Panc1 (cell line): ENCODE data around the gene MAGI1. TPM values are rescaled to one million over a fixed set of nuclear protein-coding genes. Genes with fewer than 3 reads are reported as not detected.

Experiments
- ATAC-seq: fragments of 200-7000 bp; cut with Tn5 transposase; 2 replicates; pipeline ENCODE4 v1.9.1; 2020; ENCODE audit warnings: mild to moderate bottlenecking, moderate library complexity
- BruUV-seq: library from RNA; stranded (reverse); fragments of 400-500 nt; replicated peaks from 2 replicates; lab custom pipeline; 2021; lab: Mats Ljungman, UMichigan
- CTCF ChIA-PET: fragments of 300-600 bp; sonication (Branson Sonifier 250); formaldehyde crosslinking; loops from one replicate; lab custom pipeline; 2022; ENCODE audit warnings: antibody characterized with exemption; lab: Charles Lee
- POLR2A ChIA-PET: fragments of 300-600 bp; sonication (Branson Sonifier 250); formaldehyde crosslinking; loops from one replicate; lab custom pipeline; 2022; ENCODE audit warnings: antibody characterized with exemption; lab: Charles Lee
- DNase-seq: peaks from one replicate; pipeline ENCODE4 v3.0.0-alpha.2; 2010; ENCODE audit warnings: low read depth, low spot score
- H3K27ac ChIP-seq: 2 replicates; pipeline ENCODE4 v1.5.1; 2011; ENCODE audit warnings: mild to moderate bottlenecking, low read length, inconsistent platforms
- H3K27me3 ChIP-seq: fragments of 200-500 bp; sonication (Bioruptor generic); 2 replicates; pipeline ENCODE4 v1.6.0; 2014; ENCODE audit warnings: low read length, inconsistent platforms; ENCODE audit not compliant: control insufficient read depth, insufficient read depth
- H3K36me3 ChIP-seq: fragments of 200-500 bp; sonication (Bioruptor generic); 2 replicates; pipeline ENCODE4 v1.5.1; 2014; ENCODE audit warnings: inconsistent platforms, mild to moderate bottlenecking, low read length, moderate library complexity; ENCODE audit not compliant: control insufficient read depth, insufficient read depth
- H3K4me1 ChIP-seq: 2 replicates; pipeline ENCODE4 v1.5.1; 2011; ENCODE audit warnings: inconsistent platforms, mild to moderate bottlenecking, low read length, moderate library complexity; ENCODE audit not compliant: control insufficient read depth, insufficient read depth
- H3K4me3 ChIP-seq, 2 experiments: 2 replicates each; pipeline ENCODE4 v1.5.1; 2011 to 2012; ENCODE audit warnings: low read depth in 2 of 2, low read length in 2 of 2, mild to moderate bottlenecking in 2 of 2, inconsistent platforms in 1 of 2, moderate library complexity in 1 of 2
- H3K9me3 ChIP-seq: fragments of 200-500 bp; sonication (Bioruptor generic); 2 replicates; pipeline ENCODE4 v1.5.1; 2014; ENCODE audit warnings: low read depth, mild to moderate bottlenecking, inconsistent platforms, low read length, moderate library complexity; ENCODE audit not compliant: control insufficient read depth, insufficient read depth
- POLR2AphosphoS5 ChIP-seq: IDR thresholded peaks from 2 replicates; pipeline ENCODE4 v1.6.1; 2012; ENCODE audit warnings: mild to moderate bottlenecking, low read depth, low read length, moderate library complexity
- SIN3A ChIP-seq: IDR thresholded peaks from 2 replicates; pipeline ENCODE4 v1.6.1; 2012; ENCODE audit warnings: low read depth, mild to moderate bottlenecking, low read length, moderate library complexity, borderline replicate concordance; ENCODE audit not compliant: insufficient read depth
- TCF7L2 ChIP-seq: IDR thresholded peaks from 2 replicates; pipeline ENCODE4 v1.6.1; 2011; ENCODE audit warnings: mild to moderate bottlenecking, low read depth, low read length, inconsistent platforms
- in situ Hi-C: cut with HindIII; loops from 2 replicates; pipeline ENCODE4 v1.10.0; 2016; ENCODE audit warnings: low sequenced_read_pairs, low pct_unique_long_range_greater_than_20kb
- intact Hi-C: fragments of 100-400 bp; cut with micrococcal nuclease; formaldehyde crosslinking; loops from one replicate; pipeline ENCODE4 v1.10.0; 2022; ENCODE audit not compliant: unreplicated experiment
- total RNA-seq: library from RNA; stranded (reverse); gene quantifications from one replicate; pipeline ENCODE4 v1.2.1, GENCODE V29; 2021; ENCODE audit not compliant: unreplicated experiment
- TF ChIP-seq, protein P1 (sequence below), 2 experiments: IDR thresholded peaks; 2 replicates each; pipeline ENCODE4 v1.6.1; 2011 to 2012; ENCODE audit warnings: low read depth in 2 of 2, control low read depth in 1 of 2, low read length in 1 of 2, mild to moderate bottlenecking in 1 of 2, moderate library complexity in 1 of 2; ENCODE audit not compliant: insufficient read depth in 1 of 2
- TF ChIP-seq, protein P2 (sequence below): fragments of 450-650 bp; IDR thresholded peaks from 2 replicates; pipeline ENCODE4 v1.5.1; 2017; ENCODE audit warnings: mild to moderate bottlenecking

Gene MAGI1
- total RNA-seq, 1 experiment from 2014 or later: 9.5 TPM

GRCh38 chr3:65996589-65996988, 42.1 kb downstream of the MAGI1 start:
- in situ Hi-C loops: no loop called here
- no peak for DNase-seq
- TF ChIP-seq TCF7L2 (no peak), POLR2AphosphoS5 (no peak), SIN3A (no peak)
- TF ChIP-seq, protein P1, sequence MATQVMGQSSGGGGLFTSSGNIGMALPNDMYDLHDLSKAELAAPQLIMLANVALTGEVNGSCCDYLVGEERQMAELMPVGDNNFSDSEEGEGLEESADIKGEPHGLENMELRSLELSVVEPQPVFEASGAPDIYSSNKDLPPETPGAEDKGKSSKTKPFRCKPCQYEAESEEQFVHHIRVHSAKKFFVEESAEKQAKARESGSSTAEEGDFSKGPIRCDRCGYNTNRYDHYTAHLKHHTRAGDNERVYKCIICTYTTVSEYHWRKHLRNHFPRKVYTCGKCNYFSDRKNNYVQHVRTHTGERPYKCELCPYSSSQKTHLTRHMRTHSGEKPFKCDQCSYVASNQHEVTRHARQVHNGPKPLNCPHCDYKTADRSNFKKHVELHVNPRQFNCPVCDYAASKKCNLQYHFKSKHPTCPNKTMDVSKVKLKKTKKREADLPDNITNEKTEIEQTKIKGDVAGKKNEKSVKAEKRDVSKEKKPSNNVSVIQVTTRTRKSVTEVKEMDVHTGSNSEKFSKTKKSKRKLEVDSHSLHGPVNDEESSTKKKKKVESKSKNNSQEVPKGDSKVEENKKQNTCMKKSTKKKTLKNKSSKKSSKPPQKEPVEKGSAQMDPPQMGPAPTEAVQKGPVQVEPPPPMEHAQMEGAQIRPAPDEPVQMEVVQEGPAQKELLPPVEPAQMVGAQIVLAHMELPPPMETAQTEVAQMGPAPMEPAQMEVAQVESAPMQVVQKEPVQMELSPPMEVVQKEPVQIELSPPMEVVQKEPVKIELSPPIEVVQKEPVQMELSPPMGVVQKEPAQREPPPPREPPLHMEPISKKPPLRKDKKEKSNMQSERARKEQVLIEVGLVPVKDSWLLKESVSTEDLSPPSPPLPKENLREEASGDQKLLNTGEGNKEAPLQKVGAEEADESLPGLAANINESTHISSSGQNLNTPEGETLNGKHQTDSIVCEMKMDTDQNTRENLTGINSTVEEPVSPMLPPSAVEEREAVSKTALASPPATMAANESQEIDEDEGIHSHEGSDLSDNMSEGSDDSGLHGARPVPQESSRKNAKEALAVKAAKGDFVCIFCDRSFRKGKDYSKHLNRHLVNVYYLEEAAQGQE (IDR thresholded peaks at IDR 0.05; ENCODE audit: insufficient read depth in 1 of 2, low read depth in 2 of 2, low read length in 1 of 2): no peak
- TF ChIP-seq, protein P2, sequence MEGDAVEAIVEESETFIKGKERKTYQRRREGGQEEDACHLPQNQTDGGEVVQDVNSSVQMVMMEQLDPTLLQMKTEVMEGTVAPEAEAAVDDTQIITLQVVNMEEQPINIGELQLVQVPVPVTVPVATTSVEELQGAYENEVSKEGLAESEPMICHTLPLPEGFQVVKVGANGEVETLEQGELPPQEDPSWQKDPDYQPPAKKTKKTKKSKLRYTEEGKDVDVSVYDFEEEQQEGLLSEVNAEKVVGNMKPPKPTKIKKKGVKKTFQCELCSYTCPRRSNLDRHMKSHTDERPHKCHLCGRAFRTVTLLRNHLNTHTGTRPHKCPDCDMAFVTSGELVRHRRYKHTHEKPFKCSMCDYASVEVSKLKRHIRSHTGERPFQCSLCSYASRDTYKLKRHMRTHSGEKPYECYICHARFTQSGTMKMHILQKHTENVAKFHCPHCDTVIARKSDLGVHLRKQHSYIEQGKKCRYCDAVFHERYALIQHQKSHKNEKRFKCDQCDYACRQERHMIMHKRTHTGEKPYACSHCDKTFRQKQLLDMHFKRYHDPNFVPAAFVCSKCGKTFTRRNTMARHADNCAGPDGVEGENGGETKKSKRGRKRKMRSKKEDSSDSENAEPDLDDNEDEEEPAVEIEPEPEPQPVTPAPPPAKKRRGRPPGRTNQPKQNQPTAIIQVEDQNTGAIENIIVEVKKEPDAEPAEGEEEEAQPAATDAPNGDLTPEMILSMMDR: no peak
- POLR2A ChIA-PET: no interaction called here
- no peak overlapping the region for H3K27ac ChIP-seq
- no peaks in the 10 kb centered on the region for H3K4me1 ChIP-seq
- H3K9me3 ChIP-seq: no peaks in the 10 kb centered on the region
- intact Hi-C loops: no loop called here
- no peak for ATAC-seq
- CTCF ChIA-PET: no interaction called here
- no peaks in the 10 kb centered on the region for H3K27me3 ChIP-seq
- no peak overlapping the region for H3K4me3 ChIP-seq
- no peaks in the 10 kb centered on the region for H3K36me3 ChIP-seq
- BruUV-seq: no TSS peak

DNA sequence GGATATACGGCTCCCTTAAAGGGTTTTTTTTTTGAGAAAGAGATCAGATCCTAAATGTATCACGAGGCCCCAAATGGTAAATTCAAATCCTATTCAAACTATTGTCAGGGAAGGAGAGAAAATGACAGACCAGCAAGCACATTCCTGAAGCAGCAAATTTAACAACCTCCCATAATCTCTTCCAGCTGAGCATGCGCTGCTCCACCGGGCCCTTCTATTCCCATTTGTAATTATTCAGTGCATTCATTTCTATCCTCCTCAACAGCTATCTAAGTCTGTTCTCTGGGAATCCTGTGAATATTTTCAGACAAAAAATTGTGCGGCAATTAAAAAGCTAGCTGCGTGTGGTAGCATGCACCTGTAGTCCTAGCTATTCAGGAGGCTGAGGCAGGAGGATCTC, 43.2 kb downstream of the MAGI1 start:
- POLR2A ChIA-PET: no interaction called here
- in situ Hi-C loops: no loop called here
- Histone ChIP-seq H3K27me3 (no peaks in the 10 kb centered on the region), H3K27ac (no peak overlapping the region), H3K36me3 (no peaks in the 10 kb centered on the region), H3K9me3 (no peaks in the 10 kb centered on the region), H3K4me3 (no peak overlapping the region), H3K4me1 (no peaks in the 10 kb centered on the region)
- no peak for ATAC-seq
- intact Hi-C loops: no loop called here
- BruUV-seq: no TSS peak
- CTCF ChIA-PET: no interaction called here
- DNase-seq: no peak
- no peak for TF ChIP-seq SIN3A

DNA sequence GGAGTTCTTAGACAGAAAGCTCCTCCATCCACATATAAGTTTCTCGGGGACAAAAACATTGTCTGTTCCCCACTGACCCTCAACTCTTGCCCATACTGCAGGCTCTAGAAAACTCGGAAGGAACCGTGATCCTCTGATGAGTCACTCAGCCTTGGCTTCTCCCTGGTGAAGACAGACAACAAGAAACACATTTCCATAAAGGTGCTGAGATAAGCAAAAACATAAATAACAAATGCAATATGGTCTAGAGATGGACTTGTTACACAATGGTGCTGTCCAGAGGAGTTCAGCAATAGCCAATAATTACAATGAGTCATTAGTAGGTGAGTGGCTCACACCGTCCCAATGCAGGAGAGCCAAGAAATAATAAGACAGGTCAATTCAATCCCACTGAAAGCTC, 43.7 kb downstream of the MAGI1 start:
- no peak for TF ChIP-seq POLR2AphosphoS5
- TF ChIP-seq, protein P1 (IDR thresholded peaks at IDR 0.05; ENCODE audit: insufficient read depth in 1 of 2, low read depth in 2 of 2, low read length in 1 of 2): no peak
- CTCF ChIA-PET: no interaction called here
- intact Hi-C loops: no loop called here
- ATAC-seq: no peak
- Histone ChIP-seq H3K36me3 (no peaks in the 10 kb centered on the region), H3K27ac (no peak overlapping the region), H3K4me1 (no peaks in the 10 kb centered on the region), H3K27me3 (no peaks in the 10 kb centered on the region), H3K9me3 (no peaks in the 10 kb centered on the region), H3K4me3 (no peak overlapping the region)
- no TSS peak for BruUV-seq
- DNase-seq: no peak
- POLR2A ChIA-PET: no interaction called here
- in situ Hi-C loops: no loop called here
